IPS DF 4.7 (cell line): ENCODE data around the gene ALG9.
A peak's percentile ranks its signal among the peaks of the same experiment; 100 is the strongest.

Experiments
- DNase-seq: peaks from one replicate; pipeline ENCODE4 v3.0.0-alpha.2; 2013; ENCODE audit warnings: low spot score; ENCODE audit errors: extremely low read depth

The ALG9 gene

GRCh38 chr11:111879637-111879960, 8.2 kb upstream of the ALG9 start:
- DNase-seq, result no peak

GRCh38 chr11:111878849-111879636, 7.7 kb upstream of the ALG9 start, which contains the start of the genes CFAP68 and FDXACB1:
Gene CFAP68 (plus strand): TSS chr11:111879541. CDS start chr11:111879561, 20 bp downstream.
Gene FDXACB1 (minus strand): TSS chr11:111879165. CDS start chr11:111879132, 33 bp downstream.
- DNase-seq, result peak; percentile 93

- DNase-seq, result no peak
Observed at GRCh38 chr11:111878385-111878848, 7.0 kb upstream of the ALG9 start.

- DNase-seq, result no peak
Observed at GRCh38 chr11:111871693-111872161, 346 bp upstream of the ALG9 start.

GRCh38 chr11:111870522-111870885, 877 bp downstream of the ALG9 start:
- DNase-seq, result no peak

GRCh38 chr11:111870113-111870512, 1.3 kb downstream of the ALG9 start:
- DNase-seq, result no peak

- DNase-seq, result no peak
Observed at GRCh38 chr11:111860257-111860656, 11.1 kb downstream of the ALG9 start.

GRCh38 chr11:111855506-111855905, 15.9 kb downstream of the ALG9 start:
- no peak for DNase-seq

GRCh38 chr11:111852103-111852502, 19.3 kb downstream of the ALG9 start:
- no peak for DNase-seq

GRCh38 chr11:111851636-111852035, 19.7 kb downstream of the ALG9 start:
- DNase-seq, result no peak

- no peak for DNase-seq
Observed at GRCh38 chr11:111851067-111851466, 20.3 kb downstream of the ALG9 start.

- DNase-seq, result no peak
Observed at GRCh38 chr11:111849631-111850030, 21.8 kb downstream of the ALG9 start.

GRCh38 chr11:111846636-111847035, 24.7 kb downstream of the ALG9 start:
- DNase-seq, result no peak

GRCh38 chr11:111846063-111846462, 25.3 kb downstream of the ALG9 start:
- DNase-seq, result no peak

GRCh38 chr11:111845276-111846028, 25.9 kb downstream of the ALG9 start:
- DNase-seq, result no peak

GRCh38 chr11:111843661-111844060, 27.7 kb downstream of the ALG9 start:
- no peak for DNase-seq

GRCh38 chr11:111841370-111842053, 29.9 kb downstream of the ALG9 start:
- peak; percentile 69 for DNase-seq

- DNase-seq, result no peak
Observed at GRCh38 chr11:111840143-111840542, 31.2 kb downstream of the ALG9 start.

- DNase-seq, result no peak
Observed at GRCh38 chr11:111838054-111838453, 33.3 kb downstream of the ALG9 start.

- no peak for DNase-seq
Observed at GRCh38 chr11:111837366-111837891, 34.0 kb downstream of the ALG9 start.

GRCh38 chr11:111836721-111837120, 34.7 kb downstream of the ALG9 start:
- no peak for DNase-seq

- no peak for DNase-seq
Observed at GRCh38 chr11:111836162-111836561, 35.2 kb downstream of the ALG9 start.
